Measurements from ENCODE around the gene CLEC18B.
"Not testable (repeated sequence)": the region's sequence is repeated elsewhere in the genome, so short reads cannot be mapped to it uniquely, and the experiment has no call there.

The CLEC18B gene

GRCh38 chr16:74420612-74421481, at the start of gene CLEC18B:
CLEC18B (minus strand) TSS chr16:74421478; CDS start chr16:74421270, 208 bp downstream.
- H3K9me3 ChIP-seq (ENCODE audit: control insufficient read depth, insufficient read depth, low read length); H3K4me3 ChIP-seq (ENCODE audit: low read depth, low read length); H3K36me3 ChIP-seq (ENCODE audit: control insufficient read depth, insufficient read depth, low read length); H3K4me1 ChIP-seq (ENCODE audit: control insufficient read depth, insufficient read depth, low read length); H3K9ac ChIP-seq (ENCODE audit: low read depth, low read length); H3K27me3 ChIP-seq (ENCODE audit: control insufficient read depth, insufficient read depth, low read length); H3K27ac ChIP-seq (ENCODE audit: low read depth, low read length): not testable (repeated sequence)

DNA sequence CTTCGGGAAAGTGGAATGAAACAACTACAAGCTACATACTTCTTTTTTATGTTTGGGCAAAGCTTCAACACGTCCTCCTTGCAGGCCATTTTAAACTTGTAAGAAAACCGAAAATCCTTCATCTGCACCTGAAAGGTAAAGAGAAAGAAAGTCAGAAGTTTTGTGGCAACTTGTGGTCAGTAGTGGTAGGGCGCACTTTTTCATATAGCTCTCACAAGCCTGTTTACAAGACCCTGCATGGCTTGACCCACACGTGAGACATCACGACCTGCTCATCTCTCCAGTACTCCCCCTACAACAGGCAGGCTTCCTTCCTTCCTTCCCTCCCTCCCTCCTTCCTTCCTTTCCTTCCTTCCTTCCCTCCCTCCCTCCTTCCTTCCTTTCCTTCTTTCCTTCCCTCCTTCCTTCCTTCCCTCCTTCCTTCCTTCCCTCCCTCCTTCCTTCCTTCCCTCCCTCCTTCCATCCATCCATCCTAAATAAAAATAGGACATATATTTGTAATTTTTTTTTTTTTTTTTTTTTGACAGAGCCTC, 48.7 kb upstream of the CLEC18B start:
- Histone ChIP-seq H3K27ac (ENCODE audit: low read depth, low read length) (no peak overlapping the region), H3K27me3 (ENCODE audit: control insufficient read depth, insufficient read depth, low read length) (no peaks in the 10 kb centered on the region), H3K9ac (ENCODE audit: low read depth, low read length) (no peak overlapping the region), H3K9me3 (ENCODE audit: control insufficient read depth, insufficient read depth, low read length) (no peaks in the 10 kb centered on the region), H3K4me3 (ENCODE audit: low read depth, low read length) (no peak overlapping the region), H3K36me3 (ENCODE audit: control insufficient read depth, insufficient read depth, low read length) (peaks cover 91% of the 10 kb centered on the region), H3K4me1 (ENCODE audit: control insufficient read depth, insufficient read depth, low read length) (no peaks in the 10 kb centered on the region)

- H3K36me3 ChIP-seq (ENCODE audit: control insufficient read depth, insufficient read depth, low read length) = peaks cover 91% of the 10 kb centered on the region
- no peak overlapping the region for H3K4me3 ChIP-seq (ENCODE audit: low read depth, low read length)
- no peaks in the 10 kb centered on the region for H3K4me1 ChIP-seq (ENCODE audit: control insufficient read depth, insufficient read depth, low read length)
- no peak overlapping the region for H3K27ac ChIP-seq (ENCODE audit: low read depth, low read length)
- no peaks in the 10 kb centered on the region for H3K9me3 ChIP-seq (ENCODE audit: control insufficient read depth, insufficient read depth, low read length)
- no peak overlapping the region for H3K9ac ChIP-seq (ENCODE audit: low read depth, low read length)
- H3K27me3 ChIP-seq (ENCODE audit: control insufficient read depth, insufficient read depth, low read length) = no peaks in the 10 kb centered on the region
These were observed 47.7 kb upstream of the CLEC18B start for GRCh38 chr16:74468807-74469525.

DNA sequence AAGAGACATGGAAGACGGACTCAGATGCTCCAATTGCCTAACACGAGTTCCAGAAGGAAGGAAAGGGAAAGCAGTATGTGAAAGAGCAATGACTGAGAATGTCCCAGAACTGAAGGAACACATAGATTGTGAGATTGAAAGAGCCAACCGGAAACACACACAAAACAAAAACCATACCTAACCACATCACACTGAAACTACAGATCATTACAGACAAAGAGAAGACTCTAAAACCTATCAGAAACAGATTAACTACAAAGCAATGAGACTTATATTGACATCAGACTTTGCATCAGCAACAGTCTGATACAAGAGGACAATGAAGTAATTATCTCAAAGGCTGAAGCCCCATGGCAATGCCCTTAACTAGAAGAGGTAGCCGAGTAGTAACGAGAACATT, 45.6 kb upstream of the CLEC18B start:
- Histone ChIP-seq H3K9ac (ENCODE audit: low read depth, low read length) (no peak overlapping the region), H3K9me3 (ENCODE audit: control insufficient read depth, insufficient read depth, low read length) (no peaks in the 10 kb centered on the region), H3K4me3 (ENCODE audit: low read depth, low read length) (no peak overlapping the region), H3K36me3 (ENCODE audit: control insufficient read depth, insufficient read depth, low read length) (peaks cover 96% of the 10 kb centered on the region), H3K27ac (ENCODE audit: low read depth, low read length) (no peak overlapping the region), H3K4me1 (ENCODE audit: control insufficient read depth, insufficient read depth, low read length) (no peaks in the 10 kb centered on the region), H3K27me3 (ENCODE audit: control insufficient read depth, insufficient read depth, low read length) (no peaks in the 10 kb centered on the region)

GRCh38 chr16:74465851-74466685, 44.8 kb upstream of the CLEC18B start:
- no peaks in the 10 kb centered on the region for H3K9me3 ChIP-seq (ENCODE audit: control insufficient read depth, insufficient read depth, low read length)
- H3K4me1 ChIP-seq (ENCODE audit: control insufficient read depth, insufficient read depth, low read length) = no peaks in the 10 kb centered on the region
- no peak overlapping the region for H3K27ac ChIP-seq (ENCODE audit: low read depth, low read length)
- H3K9ac ChIP-seq (ENCODE audit: low read depth, low read length) = no peak overlapping the region
- peaks cover 92% of the 10 kb centered on the region for H3K36me3 ChIP-seq (ENCODE audit: control insufficient read depth, insufficient read depth, low read length)
- no peak overlapping the region for H3K4me3 ChIP-seq (ENCODE audit: low read depth, low read length)
- H3K27me3 ChIP-seq (ENCODE audit: control insufficient read depth, insufficient read depth, low read length) = no peaks in the 10 kb centered on the region

- no peaks in the 10 kb centered on the region for H3K4me1 ChIP-seq (ENCODE audit: control insufficient read depth, insufficient read depth, low read length)
- H3K9me3 ChIP-seq (ENCODE audit: control insufficient read depth, insufficient read depth, low read length) = no peaks in the 10 kb centered on the region
- H3K9ac ChIP-seq (ENCODE audit: low read depth, low read length) = no peak overlapping the region
- no peaks in the 10 kb centered on the region for H3K27me3 ChIP-seq (ENCODE audit: control insufficient read depth, insufficient read depth, low read length)
- H3K4me3 ChIP-seq (ENCODE audit: low read depth, low read length) = no peak overlapping the region
- peaks cover 93% of the 10 kb centered on the region for H3K36me3 ChIP-seq (ENCODE audit: control insufficient read depth, insufficient read depth, low read length)
- H3K27ac ChIP-seq (ENCODE audit: low read depth, low read length) = no peak overlapping the region
These were observed 44.0 kb upstream of the CLEC18B start for GRCh38 chr16:74465281-74465680.

- Histone ChIP-seq H3K9me3 (ENCODE audit: control insufficient read depth, insufficient read depth, low read length) (no peaks in the 10 kb centered on the region), H3K4me3 (ENCODE audit: low read depth, low read length) (no peak overlapping the region), H3K9ac (ENCODE audit: low read depth, low read length) (no peak overlapping the region), H3K27me3 (ENCODE audit: control insufficient read depth, insufficient read depth, low read length) (no peaks in the 10 kb centered on the region), H3K4me1 (ENCODE audit: control insufficient read depth, insufficient read depth, low read length) (no peaks in the 10 kb centered on the region), H3K36me3 (ENCODE audit: control insufficient read depth, insufficient read depth, low read length) (peaks cover 92% of the 10 kb centered on the region), H3K27ac (ENCODE audit: low read depth, low read length) (no peak overlapping the region)
These were observed 42.6 kb upstream of the CLEC18B start for GRCh38 chr16:74463888-74464287.

DNA sequence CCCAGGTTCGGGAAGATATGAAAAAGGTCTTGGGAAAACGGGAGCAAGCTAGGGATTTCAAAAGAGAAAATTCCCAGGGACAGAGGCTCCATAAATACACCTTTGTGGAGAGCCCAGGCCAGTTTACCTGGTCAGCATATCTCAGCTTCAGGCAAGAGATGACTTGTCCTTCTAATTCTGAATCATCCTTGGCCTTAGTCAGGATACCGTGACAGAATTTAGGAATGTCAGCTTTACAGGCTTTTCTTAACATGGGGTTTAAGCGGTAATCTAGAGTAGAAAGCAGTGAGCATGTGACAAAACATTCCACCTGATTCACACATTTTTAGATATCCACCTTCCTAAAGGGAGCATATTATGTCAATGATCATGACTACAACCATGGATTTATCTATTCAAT, 41.1 kb upstream of the CLEC18B start:
- Histone ChIP-seq H3K9ac (ENCODE audit: low read depth, low read length) (no peak overlapping the region), H3K27me3 (ENCODE audit: control insufficient read depth, insufficient read depth, low read length) (no peaks in the 10 kb centered on the region), H3K4me3 (ENCODE audit: low read depth, low read length) (no peak overlapping the region), H3K9me3 (ENCODE audit: control insufficient read depth, insufficient read depth, low read length) (no peaks in the 10 kb centered on the region), H3K4me1 (ENCODE audit: control insufficient read depth, insufficient read depth, low read length) (no peaks in the 10 kb centered on the region), H3K27ac (ENCODE audit: low read depth, low read length) (no peak overlapping the region), H3K36me3 (ENCODE audit: control insufficient read depth, insufficient read depth, low read length) (peaks cover 93% of the 10 kb centered on the region)

DNA sequence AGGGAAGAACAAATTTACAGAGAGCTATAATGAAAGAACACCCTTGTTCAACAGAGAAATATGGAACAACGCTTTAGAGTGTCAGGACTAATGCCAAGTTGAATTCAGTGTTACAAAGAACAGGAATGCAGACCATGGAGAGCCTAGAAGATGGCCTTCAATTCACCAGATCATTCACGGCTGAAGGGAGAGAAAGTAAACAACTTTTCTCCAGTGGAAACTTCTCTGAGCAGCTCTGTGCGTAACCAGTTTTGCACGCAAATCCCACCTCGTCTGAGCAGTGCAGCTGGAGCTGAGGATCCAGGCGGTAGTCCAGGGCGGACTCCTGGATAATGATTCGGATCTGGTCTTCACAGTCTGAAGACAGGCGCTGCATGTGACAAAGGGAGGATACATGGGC, 40.5 kb upstream of the CLEC18B start:
- no peaks in the 10 kb centered on the region for H3K9me3 ChIP-seq (ENCODE audit: control insufficient read depth, insufficient read depth, low read length)
- H3K9ac ChIP-seq (ENCODE audit: low read depth, low read length) = no peak overlapping the region
- peaks cover 92% of the 10 kb centered on the region for H3K36me3 ChIP-seq (ENCODE audit: control insufficient read depth, insufficient read depth, low read length)
- H3K27ac ChIP-seq (ENCODE audit: low read depth, low read length) = no peak overlapping the region
- no peak overlapping the region for H3K4me3 ChIP-seq (ENCODE audit: low read depth, low read length)
- H3K4me1 ChIP-seq (ENCODE audit: control insufficient read depth, insufficient read depth, low read length) = no peaks in the 10 kb centered on the region
- no peaks in the 10 kb centered on the region for H3K27me3 ChIP-seq (ENCODE audit: control insufficient read depth, insufficient read depth, low read length)

DNA sequence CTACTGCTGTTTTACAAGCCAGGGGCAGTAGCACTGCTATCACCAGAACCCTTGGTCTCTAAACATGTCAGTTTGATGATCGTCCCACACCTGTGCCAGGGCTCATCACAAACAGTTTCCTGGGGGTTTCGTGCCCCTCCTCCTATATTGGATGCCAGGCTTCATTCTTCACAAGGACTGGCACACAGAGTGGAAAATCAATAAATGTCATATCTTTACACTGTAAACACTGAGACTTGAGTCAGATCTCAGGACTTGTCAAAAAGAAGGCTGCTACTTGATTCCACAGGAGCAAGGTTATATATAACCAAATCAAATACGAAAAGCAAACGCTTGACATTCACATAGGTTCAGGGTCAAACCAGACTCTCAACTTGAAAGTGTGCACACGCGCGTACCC, 39.3 kb upstream of the CLEC18B start:
- H3K4me1 ChIP-seq (ENCODE audit: control insufficient read depth, insufficient read depth, low read length) = no peaks in the 10 kb centered on the region
- H3K9me3 ChIP-seq (ENCODE audit: control insufficient read depth, insufficient read depth, low read length) = no peaks in the 10 kb centered on the region
- H3K27me3 ChIP-seq (ENCODE audit: control insufficient read depth, insufficient read depth, low read length) = no peaks in the 10 kb centered on the region
- H3K9ac ChIP-seq (ENCODE audit: low read depth, low read length) = no peak overlapping the region
- H3K36me3 ChIP-seq (ENCODE audit: control insufficient read depth, insufficient read depth, low read length) = peaks cover 92% of the 10 kb centered on the region
- no peak overlapping the region for H3K4me3 ChIP-seq (ENCODE audit: low read depth, low read length)
- H3K27ac ChIP-seq (ENCODE audit: low read depth, low read length) = no peak overlapping the region

Measured in HUES48 (cell line).